ENCODE results near the gene F8A2.
"Not testable (repeated sequence)": the region's sequence is repeated elsewhere in the genome, so short reads cannot be mapped to it uniquely, and the experiment has no call there.

DNA sequence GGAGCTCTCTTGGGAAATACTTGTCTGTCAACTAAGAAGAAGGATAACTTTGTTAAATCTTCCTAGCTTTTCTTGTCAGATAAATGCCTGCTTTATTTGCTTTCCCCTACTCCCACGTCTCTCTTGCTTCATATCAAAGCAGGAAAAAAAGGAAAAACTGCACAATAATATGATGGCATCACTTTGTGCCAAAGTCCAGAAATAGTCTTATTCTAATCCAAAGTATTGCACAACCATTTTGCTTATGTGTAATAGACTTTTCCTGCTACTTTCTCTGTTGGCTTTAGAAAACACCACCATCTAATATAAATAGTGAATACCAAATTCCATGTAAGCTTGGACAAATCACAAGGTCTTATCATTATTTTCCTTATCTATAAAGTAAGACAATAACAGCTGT is 36.2 kb upstream of the F8A2 start:
- TF ChIP-seq POLR2A, CTCF (IDR thresholded peaks at IDR 0.05): not testable (repeated sequence)

Data from right lobe of liver (tissue), 4 donors.